Prostate gland (tissue), 2 donors: ENCODE results near the gene ZNF20. TPM values are rescaled to one million over a fixed set of nuclear protein-coding genes. Genes with fewer than 3 reads are reported as not detected.
"Not testable (repeated sequence)": the region's sequence is repeated elsewhere in the genome, so short reads cannot be mapped to it uniquely, and the experiment has no call there.

Source experiments
- DNase-seq: peaks from one replicate; pipeline ENCODE4 v3.0.0-alpha.2; 2019; ENCODE audit warnings: low spot score
- H3K27ac ChIP-seq, 2 donors: fragments of 200-600 bp; sonication (generic); 2 replicates each; pipeline ENCODE4 v1.5.1; 2017 to 2019
- H3K27me3 ChIP-seq: fragments of 200-600 bp; sonication (generic); replicated peaks from 2 replicates; pipeline ENCODE4 v1.5.1; 2019; ENCODE audit not compliant: insufficient read depth
- H3K36me3 ChIP-seq, 2 donors: fragments of 200-600 bp; sonication (generic); 1 replicate in 1 of 2; 2 replicates in 1 of 2; pipeline versions ENCODE4 v1.5.1 to v1.8.1; 2017 to 2019
- H3K4me1 ChIP-seq: fragments of 200-600 bp; sonication (generic); replicated peaks from 2 replicates; pipeline ENCODE4 v1.5.1; 2019
- H3K4me3 ChIP-seq, 2 donors: fragments of 200-600 bp; sonication (generic); 2 replicates each; pipeline ENCODE4 v1.5.1; 2017 to 2019
- H3K9me3 ChIP-seq: fragments of 200-600 bp; sonication (generic); 2 replicates; pipeline ENCODE4 v1.5.1; 2017
- CTCF ChIP-seq, 4 experiments: fragments of 200-600 bp in 2 of 4; fragments of 450-650 bp in 2 of 4; sonication (generic) in 2 of 4; IDR thresholded peaks; 1 replicate in 3 of 4; 2 replicates in 1 of 4; pipeline ENCODE4 v1.5.1; 2016 to 2019; ENCODE audit warnings: antibody characterized with exemption in 4 of 4, mild to moderate bottlenecking in 2 of 4, moderate library complexity in 2 of 4
- POLR2A ChIP-seq: fragments of 450-650 bp; IDR thresholded peaks from one replicate; pipeline ENCODE4 v1.6.1; 2016; ENCODE audit warnings: antibody characterized with exemption, mild to moderate bottlenecking
- POLR2AphosphoS5 ChIP-seq: sonication (generic); formaldehyde crosslinking; IDR thresholded peaks from one replicate; pipeline ENCODE4 v1.6.1; 2017; ENCODE audit warnings: antibody characterized with exemption
- WGBS: methylation state at CpG from one replicate; pipeline ENCODE4 v1.1.5; 2018; 5-methylcytosine and 5-hydroxymethylcytosine counted together
- intact Hi-C: fragments of 100-400 bp; cut with DNase I; formaldehyde crosslinking; loops from one replicate; pipeline ENCODE4 v1.14.2; 2022
- small RNA-seq, 2 donors: library from RNA; depleted of rRNA; stranded (forward); fragments of <200 nt; gene quantifications; one replicate each; pipeline ENCODE3, GENCODE V24; 2016
- total RNA-seq, 2 donors: library from RNA; depleted of rRNA; stranded (reverse); fragments of >200 nt; gene quantifications; one replicate each; pipeline ENCODE4 v1.1.0, GENCODE V29; 2016

The ZNF20 gene
- total RNA-seq, 2 donors from 2014 or later = 6.0 TPM; not detected in 1

GRCh38 chr19:12092065-12092867 lies 47.9 kb downstream of the ZNF20 start:
- H3K4me3 ChIP-seq = peak overlapping the region; percentile 41 to 43
- TF ChIP-seq POLR2AphosphoS5 = peak; percentile 76
- no peak for TF ChIP-seq POLR2A
- no peaks in the 10 kb centered on the region for H3K4me1 ChIP-seq
- H3K36me3 ChIP-seq = no peaks in the 10 kb centered on the region
- peak; percentile 70 for DNase-seq
- intact Hi-C loops = no loop called here
- H3K9me3 ChIP-seq = no peaks in the 10 kb centered on the region
- 1% methylated on average over 52 of the region's 53 CpGs for WGBS
- H3K27ac ChIP-seq = peak overlapping the region; percentile 57 to 66
- H3K27me3 ChIP-seq = no peaks in the 10 kb centered on the region

GRCh38 chr19:12090807-12091206 lies 49.3 kb downstream of the ZNF20 start:
- Histone ChIP-seq H3K4me3 (no peak overlapping the region), H3K4me1 (no peaks in the 10 kb centered on the region), H3K27me3 (no peaks in the 10 kb centered on the region), H3K36me3 (no peaks in the 10 kb centered on the region), H3K9me3 (no peaks in the 10 kb centered on the region), H3K27ac (no peak overlapping the region)
- 55% methylated on average over 5 of the region's 5 CpGs for WGBS
- TF ChIP-seq CTCF (IDR thresholded peaks at IDR 0.05) (peak in 3 of 4 experiments; percentile 39 to 60 (median 55)), POLR2A (no peak), POLR2AphosphoS5 (no peak)
- intact Hi-C loops = loop anchor here (2.0 kb wide), 1 partner anchor 50 kb away; the partner anchor contains the start of gene ZNF20
- peak; percentile 35 for DNase-seq

- Histone ChIP-seq H3K4me3 (no peak overlapping the region), H3K27ac (no peak overlapping the region), H3K36me3 (no peaks in the 10 kb centered on the region), H3K27me3 (no peaks in the 10 kb centered on the region), H3K4me1 (no peaks in the 10 kb centered on the region), H3K9me3 (no peaks in the 10 kb centered on the region)
- intact Hi-C loops = no loop called here
- DNase-seq = no peak
- TF ChIP-seq CTCF (IDR thresholded peaks at IDR 0.05) (no peak), POLR2AphosphoS5 (no peak), POLR2A (no peak)
- WGBS = 90% methylated on average over 5 of the region's 5 CpGs
Measured at GRCh38 chr19:12085074-12085818, 54.9 kb downstream of the ZNF20 start.

GRCh38 chr19:12083336-12083735 lies 56.8 kb downstream of the ZNF20 start:
- H3K27ac ChIP-seq, H3K27me3 ChIP-seq, DNase-seq, H3K9me3 ChIP-seq, intact Hi-C loops, H3K4me1 ChIP-seq, H3K4me3 ChIP-seq, H3K36me3 ChIP-seq: not testable (repeated sequence)
- 93% methylated on average over 6 of the region's 6 CpGs for WGBS

Small RNA genes lying within 50 kb of the gene (small RNA-seq; reads per million reads assigned to genes)
- 0 reads per million in 2 donors for gene RF00019
- 0 reads per million in 2 donors for gene RNA5SP467

Other genes with a start within 250 kb of the ZNF20 start
- 10 to 100 TPM; 16.8 to 18.0 TPM for gene ZNF700, start 215.2 kb downstream of the ZNF20 start, total RNA-seq
- 1 to 10 TPM; 4.0 to 5.6 TPM for gene ZNF763, start 175.3 kb downstream of the ZNF20 start, total RNA-seq
- gene ZNF433, start 104.7 kb downstream of the ZNF20 start, total RNA-seq = 10 to 100 TPM; 10.2 to 10.4 TPM
- gene ZNF878, start 87.4 kb downstream of the ZNF20 start, total RNA-seq = not detected
- 10 to 100 TPM; 13.4 to 16.2 TPM for gene ZNF844, start 75.6 kb downstream of the ZNF20 start, total RNA-seq
- 10 to 100 TPM in 1 of 2 donors, 1 to 10 TPM in 1; 7.8 to 15.6 TPM for gene ZNF625, start 16.4 kb upstream of the ZNF20 start, total RNA-seq
- 10 to 100 TPM; 11.9 to 14.9 TPM for gene ZNF136, start 22.7 kb upstream of the ZNF20 start, total RNA-seq
- 10 to 100 TPM; 10.3 to 16.2 TPM for gene ZNF44, start 154.5 kb upstream of the ZNF20 start, total RNA-seq
- 10 to 100 TPM; 16.7 to 23.6 TPM for gene ZNF563, start 193.3 kb upstream of the ZNF20 start, total RNA-seq
- gene ZNF442, start 225.3 kb upstream of the ZNF20 start, total RNA-seq = 1 to 10 TPM; 2.3 to 2.6 TPM